Spleen (tissue), 7 donors: ENCODE results near the gene KIAA1210.

Experiments
- POLR2A ChIP-seq, 3 donors: fragments of 450-650 bp; IDR thresholded peaks; one replicate each; pipeline ENCODE4 v1.5.1; 2017; ENCODE audit warnings: antibody characterized with exemption in 3 of 3, mild to moderate bottlenecking in 1 of 3
- TF ChIP-seq, protein P1 (sequence below), 11 experiments: fragments of 200-600 bp in 7 of 11; fragments of 450-650 bp in 4 of 11; sonication (generic) in 4 of 11; IDR thresholded peaks in 8 of 11; conservative IDR thresholded peaks in 3 of 11; 1 replicate in 7 of 11; 2 replicates in 4 of 11; pipeline versions ENCODE4 v1.4.0 to v1.8.0; 2016 to 2021; ENCODE audit warnings: antibody characterized with exemption in 11 of 11, inconsistent platforms in 4 of 11, mild to moderate bottlenecking in 1 of 11
- donor health status: DM: no; HTN: no; CAD: no; lungs with moderate emphysema.
- donor health status: DM: no; HTN: no; CAD: no.
- donor health status: DM: no; HTN: no; CAD: no.

GRCh38 chrX:119055687-119056086, 71.9 kb downstream of the KIAA1210 start:
- no peak for TF ChIP-seq POLR2A (IDR thresholded peaks at IDR 0.05)
- TF ChIP-seq, protein P1, sequence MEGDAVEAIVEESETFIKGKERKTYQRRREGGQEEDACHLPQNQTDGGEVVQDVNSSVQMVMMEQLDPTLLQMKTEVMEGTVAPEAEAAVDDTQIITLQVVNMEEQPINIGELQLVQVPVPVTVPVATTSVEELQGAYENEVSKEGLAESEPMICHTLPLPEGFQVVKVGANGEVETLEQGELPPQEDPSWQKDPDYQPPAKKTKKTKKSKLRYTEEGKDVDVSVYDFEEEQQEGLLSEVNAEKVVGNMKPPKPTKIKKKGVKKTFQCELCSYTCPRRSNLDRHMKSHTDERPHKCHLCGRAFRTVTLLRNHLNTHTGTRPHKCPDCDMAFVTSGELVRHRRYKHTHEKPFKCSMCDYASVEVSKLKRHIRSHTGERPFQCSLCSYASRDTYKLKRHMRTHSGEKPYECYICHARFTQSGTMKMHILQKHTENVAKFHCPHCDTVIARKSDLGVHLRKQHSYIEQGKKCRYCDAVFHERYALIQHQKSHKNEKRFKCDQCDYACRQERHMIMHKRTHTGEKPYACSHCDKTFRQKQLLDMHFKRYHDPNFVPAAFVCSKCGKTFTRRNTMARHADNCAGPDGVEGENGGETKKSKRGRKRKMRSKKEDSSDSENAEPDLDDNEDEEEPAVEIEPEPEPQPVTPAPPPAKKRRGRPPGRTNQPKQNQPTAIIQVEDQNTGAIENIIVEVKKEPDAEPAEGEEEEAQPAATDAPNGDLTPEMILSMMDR (IDR thresholded peaks at IDR 0.05 in 8 of 11, conservative IDR thresholded peaks at IDR 0.05 in 3 of 11) = no peak
